Measurements from ENCODE around the gene MACROD2.
"Not testable (repeated sequence)": the region's sequence is repeated elsewhere in the genome, so short reads cannot be mapped to it uniquely, and the experiment has no call there.

Gene MACROD2

DNA sequence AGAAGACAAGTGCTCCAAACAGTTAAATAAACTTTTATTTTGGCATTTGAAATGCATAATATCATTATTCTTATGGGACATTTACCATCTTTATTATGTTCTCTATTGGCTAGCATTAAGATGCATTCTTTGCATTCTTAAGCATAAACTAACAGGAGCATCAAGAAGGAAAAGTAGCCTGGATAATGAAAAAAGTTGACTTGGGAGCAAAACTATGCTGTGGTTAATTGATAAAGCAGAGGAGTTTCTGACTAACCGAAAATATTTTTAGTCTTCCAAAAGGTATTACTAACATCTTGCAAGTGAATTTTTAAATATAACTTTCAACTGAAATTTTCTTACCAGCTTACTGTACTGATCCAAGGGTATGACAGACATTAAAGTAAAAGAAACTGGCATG is 201.8 kb downstream of the MACROD2 start:
- no peak for DNase-seq

DNA sequence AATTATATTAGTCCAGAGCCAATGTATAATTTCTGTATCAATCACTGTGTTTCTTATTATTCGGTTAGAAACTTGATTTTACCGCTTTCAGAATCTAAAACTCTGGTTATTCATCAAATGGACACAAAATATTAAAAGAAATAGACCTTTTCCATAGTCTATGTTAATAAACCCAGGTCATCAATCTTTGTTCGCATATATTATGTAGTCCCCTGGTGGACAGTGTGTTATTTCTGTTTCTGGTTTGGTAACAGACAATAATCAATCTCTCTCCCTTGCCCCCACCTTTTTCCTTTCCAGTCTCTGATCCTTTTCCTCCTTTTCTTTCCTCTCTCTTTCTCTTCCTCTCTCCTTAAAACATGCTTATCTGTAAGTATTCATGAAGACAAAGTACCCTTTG is 203.1 kb downstream of the MACROD2 start:
- no peak for DNase-seq

DNA sequence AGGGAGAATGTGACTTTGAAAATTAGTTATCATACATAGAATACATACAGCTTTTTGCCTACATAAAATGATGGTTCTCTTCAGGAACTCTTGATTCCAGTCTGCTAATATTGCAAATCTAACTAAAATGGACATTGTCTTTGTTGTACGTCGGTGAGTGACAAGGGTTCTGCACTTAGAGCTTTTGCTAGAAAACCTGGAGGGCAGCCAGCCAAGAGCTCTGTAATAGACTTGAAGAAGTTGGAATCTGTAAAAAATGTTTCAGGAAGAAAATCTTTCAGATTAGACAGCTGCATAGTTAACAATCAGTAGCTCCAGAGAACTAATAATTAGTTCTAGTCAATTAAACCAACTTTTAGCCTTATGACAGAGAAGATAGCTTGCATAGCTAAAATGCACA is 203.8 kb downstream of the MACROD2 start:
- DNase-seq, result peak in 1 of 3 experiments; percentile 14

DNA sequence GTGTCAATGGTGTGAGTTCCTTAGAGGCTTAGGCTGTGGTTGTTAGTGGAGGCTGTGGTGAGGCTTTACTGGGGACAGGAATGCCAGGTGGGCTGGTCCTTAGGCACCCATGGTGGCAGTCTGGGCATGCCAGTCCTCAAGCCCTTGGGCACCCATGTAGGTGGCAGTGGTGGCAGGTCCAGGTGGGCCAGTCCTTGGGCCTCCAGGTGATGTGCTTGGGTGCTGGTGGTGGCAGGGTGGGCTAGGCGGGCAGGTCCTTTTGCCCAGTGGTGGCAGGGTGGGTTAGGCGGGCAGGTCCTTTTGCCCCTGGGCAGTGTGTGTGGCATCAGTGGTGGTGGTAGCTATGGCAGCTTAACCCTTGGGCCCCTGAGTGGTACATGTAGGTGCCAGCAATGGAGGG is 208.3 kb downstream of the MACROD2 start:
- DNase-seq, result no peak

DNA sequence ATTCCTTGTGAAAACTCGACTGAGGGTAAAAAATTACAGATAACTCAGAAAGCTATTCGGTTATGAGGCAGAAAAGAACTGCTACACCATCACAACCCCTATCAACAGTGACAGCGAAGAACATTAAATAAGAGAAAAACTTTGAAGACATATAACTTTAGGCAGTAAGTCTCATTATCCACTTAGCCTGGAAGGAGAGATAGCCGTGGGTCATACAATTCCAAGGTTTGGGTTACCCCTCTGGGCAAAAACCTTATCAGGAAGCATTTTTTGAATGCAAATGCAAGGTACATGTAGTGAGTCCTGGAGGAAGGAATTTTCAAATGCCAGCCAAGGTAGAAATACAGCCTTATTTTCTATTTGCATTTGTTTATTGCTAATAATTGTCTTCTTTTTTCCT is 212.3 kb downstream of the MACROD2 start:
- DNase-seq, result no peak

DNA sequence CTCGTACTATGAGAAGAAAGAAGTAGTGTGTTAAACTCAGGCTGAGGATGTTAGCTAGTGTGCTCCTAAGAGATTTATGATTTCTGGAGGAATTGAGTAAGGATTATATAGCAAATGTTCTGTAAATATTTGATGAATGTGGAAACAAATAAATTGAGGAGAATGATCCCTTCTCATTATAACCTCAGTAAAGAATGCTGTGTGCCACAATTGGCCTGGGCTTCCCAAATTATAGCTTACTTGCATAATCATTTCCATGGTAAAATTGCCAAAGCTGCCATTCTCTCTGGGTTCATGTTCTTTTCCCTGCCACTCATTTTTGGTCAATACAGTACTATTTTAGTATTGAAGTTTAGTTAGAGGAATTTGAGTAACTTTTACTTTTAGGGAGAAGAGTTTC is 213.6 kb downstream of the MACROD2 start:
- no peak for DNase-seq

DNA sequence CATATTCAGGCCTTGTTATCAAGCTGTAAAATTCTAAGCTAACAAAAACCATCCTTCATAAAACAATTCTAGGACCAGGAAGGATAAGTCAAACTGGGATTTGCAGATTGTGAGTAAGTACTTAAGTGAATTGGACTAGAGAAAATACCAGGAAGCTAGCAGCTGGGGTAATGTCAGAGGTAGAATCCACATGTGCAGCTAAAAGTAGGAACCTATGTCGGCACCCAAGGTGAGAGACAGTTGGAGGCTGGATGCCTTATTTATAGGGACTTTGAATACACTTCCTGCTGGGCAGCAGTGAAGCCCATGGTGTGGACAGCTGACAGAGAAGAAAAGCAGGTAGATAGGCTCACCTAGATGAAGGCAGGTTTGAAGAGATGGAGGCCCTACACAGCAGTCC is 214.8 kb downstream of the MACROD2 start:
- peak in 1 of 3 experiments; percentile 19 for DNase-seq

DNA sequence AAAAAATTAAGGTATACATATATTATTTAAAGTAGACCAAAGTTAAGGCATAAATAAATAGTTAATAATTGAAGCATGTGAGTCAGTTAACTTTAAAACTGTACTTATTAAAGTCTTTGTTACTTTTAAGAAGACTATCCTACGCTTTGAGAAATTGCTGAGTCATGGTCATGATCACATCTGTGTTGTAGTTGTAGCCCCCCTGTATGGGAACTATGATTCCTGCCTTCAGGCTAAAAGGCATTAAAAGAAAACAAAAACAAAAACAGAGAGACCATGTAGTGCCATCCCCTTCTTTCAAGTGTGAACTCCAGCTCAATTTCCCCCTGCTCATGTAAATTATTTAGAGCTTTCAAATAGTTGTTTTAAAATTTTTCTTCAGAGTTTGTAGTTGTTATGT is 218.7 kb downstream of the MACROD2 start:
- DNase-seq, result peak in 1 of 3 experiments; percentile 27

DNA sequence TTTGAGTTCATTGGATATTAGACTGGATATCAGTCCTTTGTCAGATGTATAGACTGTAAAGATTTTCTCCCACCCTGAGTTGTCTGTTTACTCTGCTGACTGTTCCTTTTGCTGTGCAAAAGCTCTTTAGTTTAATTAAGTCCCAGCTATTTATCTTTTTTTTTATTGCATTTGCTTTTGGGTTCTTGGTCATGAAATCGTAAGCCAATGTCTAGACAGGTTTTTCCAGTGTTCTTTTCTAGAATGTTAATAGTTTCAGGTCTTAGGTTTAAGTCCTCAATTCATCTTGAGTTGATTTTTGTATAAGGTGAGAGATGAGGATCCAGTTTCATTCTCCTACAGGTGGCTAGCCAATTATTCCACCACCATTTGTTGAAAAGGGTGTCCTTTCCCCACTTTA is 220.6 kb downstream of the MACROD2 start:
- DNase-seq, result not testable (repeated sequence)

DNA sequence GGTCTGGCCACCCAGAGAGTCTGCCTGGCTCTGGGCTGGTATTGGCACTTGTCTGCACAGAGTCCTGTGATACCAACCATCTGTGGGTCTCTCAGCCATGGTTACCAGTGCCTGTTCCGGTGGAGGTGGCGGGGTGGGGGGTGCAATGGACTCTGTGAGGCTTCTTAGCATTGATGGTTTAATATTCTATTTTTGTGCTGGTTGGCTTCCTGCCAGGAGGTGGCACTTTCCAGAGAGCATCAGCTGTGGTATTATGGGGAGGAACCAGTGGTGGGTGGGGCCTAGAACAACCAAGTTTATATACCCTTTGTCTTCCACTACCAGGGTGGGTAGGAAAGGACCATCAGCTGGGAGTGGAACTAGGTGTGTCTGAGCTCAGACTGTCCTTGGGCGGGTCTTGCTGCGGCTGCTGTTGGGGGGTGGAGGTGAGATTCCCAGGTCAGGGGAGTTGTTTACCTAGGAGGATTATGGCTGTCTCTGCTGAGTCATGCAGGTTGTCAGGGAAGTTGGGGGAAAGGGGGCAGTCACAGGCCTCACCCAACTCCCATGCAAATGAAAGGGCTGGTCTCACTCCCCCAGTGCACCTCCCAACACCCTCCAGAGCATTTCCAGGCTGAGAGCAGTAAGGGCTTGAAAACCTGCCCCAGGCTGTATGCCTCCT is 224.6 kb downstream of the MACROD2 start:
- DNase-seq, result no peak

DNA sequence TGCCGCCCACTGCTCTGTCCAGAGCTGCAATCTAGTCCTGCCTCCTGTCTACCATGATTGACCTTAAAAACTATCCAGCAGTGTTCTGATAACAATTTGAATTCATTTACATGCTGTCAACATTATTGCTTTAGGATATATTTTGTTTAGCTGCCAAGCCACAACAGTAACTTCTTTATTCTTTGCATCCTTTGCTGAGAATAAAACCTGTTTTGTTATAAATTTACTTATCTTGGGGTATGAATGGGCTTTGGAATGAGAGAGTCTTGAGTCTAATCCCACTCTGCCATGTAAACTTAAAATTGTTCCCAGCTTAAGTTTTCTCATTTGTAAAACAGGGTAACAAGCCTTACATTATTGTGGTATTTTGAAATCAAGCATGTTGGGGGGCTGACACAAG is 225.7 kb downstream of the MACROD2 start:
- DNase-seq, result no peak

DNA sequence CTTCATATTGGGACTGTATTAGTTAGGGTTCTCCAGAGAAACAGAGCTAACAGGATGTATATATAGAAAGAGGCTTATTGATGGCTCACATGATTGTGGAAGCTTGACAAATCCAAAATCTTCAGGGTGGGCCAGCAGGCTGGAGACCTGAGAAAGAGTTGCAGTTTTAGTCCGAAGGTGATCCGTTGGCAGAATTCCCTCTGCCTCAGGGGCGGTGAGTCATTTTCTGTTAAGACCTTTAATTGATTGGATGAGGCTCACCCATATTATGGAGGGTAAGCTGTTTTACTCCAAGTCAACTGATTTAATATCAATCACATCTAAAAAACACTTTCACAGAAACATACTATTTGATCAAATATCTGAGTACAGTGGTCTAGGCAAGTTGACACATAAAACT is 228.5 kb downstream of the MACROD2 start:
- no peak for DNase-seq

DNA sequence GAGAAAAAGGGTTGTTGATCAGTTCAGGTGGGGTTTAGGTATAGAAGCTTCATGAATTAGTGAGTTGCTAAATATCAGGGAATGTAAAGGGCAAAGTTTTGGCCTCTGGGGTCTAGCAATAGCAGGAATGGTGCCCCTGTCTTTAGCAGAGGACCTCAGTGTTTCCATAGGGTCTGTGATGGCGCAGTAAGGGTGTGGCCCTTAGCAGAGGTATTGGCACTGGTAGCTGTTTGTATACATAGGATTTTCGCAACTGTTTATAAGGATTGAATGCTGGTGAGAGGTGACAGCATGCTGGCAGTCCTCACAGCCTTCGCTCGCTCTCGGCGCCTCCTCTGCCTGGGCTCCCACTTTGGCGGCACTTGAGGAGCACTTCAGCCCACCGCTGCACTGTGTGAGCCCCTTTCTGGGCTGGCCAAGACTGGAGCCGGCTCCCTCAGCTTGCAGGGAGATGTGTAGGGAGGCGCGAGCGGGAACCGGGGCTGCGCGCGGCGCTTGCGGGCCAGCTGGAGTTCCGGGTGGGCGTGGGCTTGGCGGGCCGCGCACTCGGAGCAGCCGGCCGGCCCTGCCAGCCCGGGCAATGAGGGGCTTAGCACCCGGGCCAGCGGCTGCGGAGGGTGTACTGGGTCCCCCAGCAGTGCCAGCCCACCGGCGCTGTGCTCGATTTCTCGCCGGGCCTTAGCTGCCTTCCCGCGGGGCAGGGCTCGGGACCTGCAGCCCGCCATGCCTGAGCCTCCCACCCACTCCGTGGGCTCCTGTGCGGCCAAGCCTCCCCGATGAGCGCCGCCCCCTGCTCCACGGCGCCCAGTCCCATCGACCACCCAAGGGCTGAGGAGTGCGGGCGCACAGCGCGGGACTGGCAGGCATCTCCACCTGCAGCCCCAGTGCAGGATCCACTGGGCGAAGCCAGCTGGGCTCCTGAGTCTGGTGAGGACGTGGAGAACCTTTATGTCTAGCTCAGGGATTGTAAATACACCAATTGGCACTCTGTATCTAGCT is 231.0 kb downstream of the MACROD2 start:
- peak in 2 of 3 experiments; percentile 23 to 54 for DNase-seq

DNA sequence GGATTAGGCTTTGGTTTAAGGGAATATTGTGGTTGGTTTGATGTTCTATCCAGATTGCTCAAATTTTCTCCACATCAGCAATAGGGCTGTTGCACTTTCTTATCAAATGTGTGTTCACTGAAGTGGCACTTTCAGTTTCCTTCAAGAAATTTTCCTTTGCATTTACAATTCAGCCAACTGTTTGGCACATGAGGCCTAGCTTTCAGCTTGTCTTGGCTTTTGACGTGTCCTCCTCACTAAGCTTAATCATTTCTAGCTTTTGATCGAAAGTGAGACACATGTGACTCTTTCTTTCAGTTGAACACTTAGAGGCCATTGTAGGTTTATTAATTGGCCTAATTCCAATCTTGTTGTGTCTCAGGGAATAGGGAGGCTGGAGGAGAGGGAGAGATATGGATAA is 237.3 kb downstream of the MACROD2 start:
- DNase-seq, result no peak

DNA sequence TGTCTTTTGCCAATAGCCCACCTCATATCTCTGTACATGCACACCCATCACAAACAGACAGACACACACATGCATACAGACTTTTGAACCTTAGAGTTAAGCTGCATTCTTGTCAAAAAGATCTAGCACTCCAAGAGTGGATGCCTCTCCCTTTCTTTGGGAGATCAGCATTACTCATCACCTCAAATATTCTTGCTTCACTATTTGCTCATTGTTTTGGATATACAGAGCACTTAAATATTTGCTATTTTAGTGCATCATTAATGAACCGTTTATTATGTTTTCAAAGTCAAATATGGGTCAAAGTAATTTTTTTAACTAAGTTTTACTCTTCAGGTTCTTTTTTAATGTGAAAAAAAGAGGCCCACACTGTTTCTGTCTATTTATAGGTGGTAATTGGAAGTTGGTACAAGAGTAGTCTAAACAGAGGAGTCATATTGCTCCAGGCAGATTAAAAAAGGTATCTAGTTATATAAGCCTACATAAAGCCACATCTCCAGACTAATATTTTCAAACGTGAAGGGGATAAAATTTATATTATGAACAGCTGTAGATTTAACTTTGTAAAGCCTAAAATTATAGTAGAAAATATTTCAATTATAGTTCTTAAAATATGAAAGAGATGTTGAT is 239.5 kb downstream of the MACROD2 start:
- no peak for DNase-seq

DNA sequence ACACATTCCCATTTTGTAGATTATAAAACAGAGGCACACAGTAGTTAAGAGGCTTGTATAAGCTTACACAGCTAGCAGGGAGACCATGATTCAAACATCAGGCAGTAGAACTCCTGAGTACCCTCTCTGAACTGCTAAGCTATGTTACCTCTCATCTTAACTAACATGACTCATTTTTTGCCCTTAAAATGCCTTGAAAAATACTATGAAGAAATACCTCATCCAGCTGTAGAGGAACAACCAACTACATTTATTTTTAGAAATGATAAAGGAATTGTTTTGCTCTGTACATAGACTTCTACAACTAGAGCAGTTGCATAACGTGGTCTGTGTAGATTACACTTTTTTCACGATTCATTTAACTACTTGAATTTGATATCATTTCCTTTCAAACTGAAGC is 240.0 kb downstream of the MACROD2 start:
- DNase-seq, result no peak

DNA sequence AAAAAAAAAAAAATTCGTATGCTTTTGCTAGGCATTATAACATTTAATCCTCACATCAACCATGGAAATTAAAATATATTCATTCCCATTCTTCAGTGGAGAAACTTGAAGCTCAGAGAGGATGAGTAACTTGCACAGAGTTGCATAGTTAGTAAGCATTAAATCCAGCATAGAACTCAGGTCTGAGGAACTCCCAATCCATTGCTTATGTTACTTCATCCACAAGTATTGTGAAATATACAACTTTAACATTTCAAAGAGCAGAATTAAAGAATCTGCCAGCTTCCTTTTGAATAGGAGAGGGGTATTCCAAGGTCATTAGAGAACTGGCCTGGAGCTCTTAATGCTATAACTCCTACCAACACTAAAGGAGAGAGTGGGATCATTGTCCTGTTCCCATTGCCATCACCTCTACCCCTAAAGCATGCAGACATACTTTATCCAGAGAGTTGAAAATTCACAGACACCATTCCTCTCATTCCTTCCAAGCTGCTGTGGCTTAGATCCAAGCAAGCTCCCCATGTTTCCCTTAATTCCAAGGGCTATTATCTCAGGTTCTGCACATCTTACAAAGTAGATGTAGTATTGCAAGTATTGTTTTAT is 250.2 kb downstream of the MACROD2 start:
- no peak for DNase-seq

DNA sequence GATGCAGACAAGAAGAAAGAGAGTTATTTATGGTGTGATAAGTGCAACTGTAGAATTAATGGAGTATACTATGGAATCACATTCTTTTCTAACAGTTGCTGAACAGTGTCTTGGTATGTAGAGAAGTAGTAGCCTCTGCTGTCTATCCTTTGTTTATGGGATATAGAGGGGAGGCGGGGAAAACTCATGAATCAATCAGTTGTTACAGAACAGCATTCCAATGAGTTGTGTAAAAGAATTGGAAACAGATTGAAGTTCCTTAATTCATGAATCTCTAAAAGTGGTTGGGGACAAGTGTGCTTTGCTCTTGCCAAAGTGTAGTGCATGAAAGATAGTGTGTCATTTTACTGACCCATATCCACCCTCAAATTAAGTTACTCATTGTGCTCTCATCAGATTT is 264.4 kb downstream of the MACROD2 start:
- DNase-seq, result no peak

DNA sequence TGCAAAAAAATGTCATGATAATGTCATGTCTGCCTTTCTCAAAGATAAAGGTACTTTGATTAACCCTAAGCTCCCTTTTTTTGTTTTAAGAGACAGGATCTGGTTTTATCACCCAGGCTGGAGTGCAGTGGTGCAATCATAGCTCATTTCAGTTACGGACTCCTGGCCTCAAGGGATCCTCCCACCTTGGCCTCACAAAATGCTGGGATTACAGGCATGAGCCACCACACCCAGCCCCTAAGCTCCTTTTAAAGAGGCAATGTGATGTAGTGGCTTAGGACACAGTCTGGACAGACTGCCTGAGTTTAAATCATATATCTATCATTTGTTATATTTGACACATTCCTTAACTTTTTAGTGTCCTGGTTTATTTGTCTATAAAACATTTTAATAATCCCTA is 265.1 kb downstream of the MACROD2 start:
- no peak for DNase-seq

DNA sequence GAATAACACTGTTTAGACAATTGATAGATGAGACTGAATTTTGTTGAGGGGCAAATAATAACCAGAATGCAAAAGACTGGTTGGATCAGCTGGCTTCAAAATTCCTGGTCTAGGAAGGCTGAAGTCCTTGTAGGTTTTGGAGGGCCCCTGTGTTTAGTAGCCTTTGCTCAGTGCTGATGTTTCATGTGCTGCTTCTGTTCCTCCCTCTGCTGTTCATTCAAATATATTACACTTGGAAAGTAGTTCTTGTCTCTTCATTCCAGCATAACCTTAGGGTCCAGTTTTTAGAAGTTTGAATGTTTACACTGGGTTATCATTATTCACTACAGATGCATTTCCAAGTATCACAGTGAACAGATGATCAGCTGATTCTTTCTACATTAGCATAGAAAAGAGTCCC is 269.6 kb downstream of the MACROD2 start:
- DNase-seq, result peak in 2 of 3 experiments; percentile 1 to 34

DNA sequence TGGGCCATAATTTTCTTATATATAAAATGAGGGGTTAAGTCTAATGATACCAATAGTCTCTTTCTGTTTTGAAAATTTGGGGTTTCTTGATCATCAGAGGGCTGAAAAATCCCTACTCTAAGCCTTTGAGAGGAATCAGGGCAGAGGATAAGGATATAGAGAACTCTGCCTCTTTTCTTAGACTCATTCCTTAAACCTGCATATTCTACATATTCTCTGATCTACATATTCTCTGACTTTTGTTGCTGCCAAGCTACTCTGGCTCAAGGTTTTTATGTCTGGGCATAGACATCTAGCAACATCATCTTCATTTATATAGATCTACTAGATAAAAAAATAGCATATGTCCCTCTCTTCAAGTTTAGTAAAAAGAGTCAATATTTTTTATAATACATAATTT is 270.9 kb downstream of the MACROD2 start:
- DNase-seq, result no peak

DNA sequence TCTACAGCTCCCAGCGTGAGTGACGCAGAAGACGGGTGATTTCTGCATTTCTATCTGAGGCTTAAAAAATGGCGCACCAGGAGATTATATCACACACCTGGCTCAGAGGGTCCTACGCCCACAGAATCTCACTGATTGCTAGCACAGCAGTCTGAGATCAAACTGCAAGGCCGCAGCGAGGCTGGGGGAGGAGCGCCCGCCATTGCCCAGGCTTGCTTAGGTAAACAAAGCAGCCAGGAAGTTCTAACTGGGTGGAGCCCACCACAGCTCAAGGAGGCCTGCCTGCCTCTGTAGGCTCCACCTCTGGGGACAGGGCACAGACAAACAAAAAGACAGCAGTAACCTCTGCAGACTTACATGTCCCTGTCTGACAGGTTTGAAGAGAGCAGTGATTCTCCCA is 275.4 kb downstream of the MACROD2 start:
- not testable (repeated sequence) for DNase-seq

DNA sequence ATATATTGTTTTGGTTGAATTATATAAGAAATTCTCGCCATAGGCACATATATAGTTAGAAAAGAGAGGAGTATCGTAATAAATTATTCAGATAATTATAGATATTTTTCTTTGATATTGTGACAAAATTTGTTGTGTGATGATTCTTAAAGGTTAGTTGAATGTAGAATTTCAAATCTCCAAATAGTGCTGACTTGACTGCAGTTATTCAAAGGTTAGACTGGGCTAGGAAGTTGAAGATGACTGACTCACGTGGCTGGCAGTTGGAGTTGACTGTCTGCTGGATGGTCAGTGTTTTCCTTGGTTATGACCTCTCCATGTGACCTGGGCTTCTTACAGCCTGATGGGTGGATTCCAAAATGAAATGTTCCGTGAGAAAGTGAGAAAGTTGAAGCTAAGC is 286.8 kb downstream of the MACROD2 start:
- no peak for DNase-seq
